ENCODE measurements around the gene POFUT2.

- TF ChIP-seq, protein P1, sequence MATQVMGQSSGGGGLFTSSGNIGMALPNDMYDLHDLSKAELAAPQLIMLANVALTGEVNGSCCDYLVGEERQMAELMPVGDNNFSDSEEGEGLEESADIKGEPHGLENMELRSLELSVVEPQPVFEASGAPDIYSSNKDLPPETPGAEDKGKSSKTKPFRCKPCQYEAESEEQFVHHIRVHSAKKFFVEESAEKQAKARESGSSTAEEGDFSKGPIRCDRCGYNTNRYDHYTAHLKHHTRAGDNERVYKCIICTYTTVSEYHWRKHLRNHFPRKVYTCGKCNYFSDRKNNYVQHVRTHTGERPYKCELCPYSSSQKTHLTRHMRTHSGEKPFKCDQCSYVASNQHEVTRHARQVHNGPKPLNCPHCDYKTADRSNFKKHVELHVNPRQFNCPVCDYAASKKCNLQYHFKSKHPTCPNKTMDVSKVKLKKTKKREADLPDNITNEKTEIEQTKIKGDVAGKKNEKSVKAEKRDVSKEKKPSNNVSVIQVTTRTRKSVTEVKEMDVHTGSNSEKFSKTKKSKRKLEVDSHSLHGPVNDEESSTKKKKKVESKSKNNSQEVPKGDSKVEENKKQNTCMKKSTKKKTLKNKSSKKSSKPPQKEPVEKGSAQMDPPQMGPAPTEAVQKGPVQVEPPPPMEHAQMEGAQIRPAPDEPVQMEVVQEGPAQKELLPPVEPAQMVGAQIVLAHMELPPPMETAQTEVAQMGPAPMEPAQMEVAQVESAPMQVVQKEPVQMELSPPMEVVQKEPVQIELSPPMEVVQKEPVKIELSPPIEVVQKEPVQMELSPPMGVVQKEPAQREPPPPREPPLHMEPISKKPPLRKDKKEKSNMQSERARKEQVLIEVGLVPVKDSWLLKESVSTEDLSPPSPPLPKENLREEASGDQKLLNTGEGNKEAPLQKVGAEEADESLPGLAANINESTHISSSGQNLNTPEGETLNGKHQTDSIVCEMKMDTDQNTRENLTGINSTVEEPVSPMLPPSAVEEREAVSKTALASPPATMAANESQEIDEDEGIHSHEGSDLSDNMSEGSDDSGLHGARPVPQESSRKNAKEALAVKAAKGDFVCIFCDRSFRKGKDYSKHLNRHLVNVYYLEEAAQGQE (IDR thresholded peaks at IDR 0.05; ENCODE audit: insufficient read depth in 1 of 2, low read depth in 2 of 2, low read length in 2 of 2): no peak
- TF ChIP-seq POLR2AphosphoS5 (IDR thresholded peaks at IDR 0.05; ENCODE audit: low read depth, low read length) (no peak), SIN3A (IDR thresholded peaks at IDR 0.05; ENCODE audit: borderline replicate concordance, insufficient read depth, low read length) (no peak)
These were observed 22.8 kb upstream of the POFUT2 start for GRCh38 chr21:45310459-45310858.

Measured in PFSK-1 (cell line).